Osteoblast (primary cell): ENCODE results near the gene PLCG2. TPM values are rescaled to one million over a fixed set of nuclear protein-coding genes. Genes with fewer than 3 reads are reported as not detected.
A peak's percentile ranks its signal among the peaks of the same experiment; 100 is the strongest.
"Not testable (repeated sequence)": the region's sequence is repeated elsewhere in the genome, so short reads cannot be mapped to it uniquely, and the experiment has no call there.

ENCODE experiments used
- DNase-seq: peaks from one replicate; pipeline ENCODE4 v3.0.0; 2011; ENCODE audit warnings: low spot score, mixed read lengths; ENCODE audit not compliant: insufficient read length; ENCODE audit errors: missing footprints
- H2AFZ ChIP-seq: 2 replicates; pipeline ENCODE4 v1.6.0; 2011; ENCODE audit warnings: mild to moderate bottlenecking, low read length
- H3K27ac ChIP-seq: 2 replicates; pipeline ENCODE4 v1.5.1; 2011; ENCODE audit warnings: mild to moderate bottlenecking, low read depth, low read length, moderate library complexity
- H3K27me3 ChIP-seq: 2 replicates; pipeline ENCODE4 v1.6.0; 2012; ENCODE audit warnings: mild to moderate bottlenecking, control low read depth, inconsistent platforms, low read length, moderate library complexity; ENCODE audit not compliant: insufficient read depth
- H3K36me3 ChIP-seq: 2 replicates; pipeline ENCODE4 v1.5.1; 2011; ENCODE audit warnings: mild to moderate bottlenecking, low read length, control low read depth, moderate library complexity; ENCODE audit not compliant: insufficient read depth
- H3K4me1 ChIP-seq: 2 replicates; pipeline ENCODE4 v1.5.1; 2011; ENCODE audit warnings: mild to moderate bottlenecking, low read length, control low read depth, moderate library complexity; ENCODE audit not compliant: insufficient read depth
- H3K4me2 ChIP-seq: 2 replicates; pipeline ENCODE4 v1.6.0; 2011; ENCODE audit warnings: mild to moderate bottlenecking, low read length; ENCODE audit not compliant: insufficient read depth
- H3K4me3 ChIP-seq: fragments of 200-600 bp; sonication (generic); 3 replicates; pipeline ENCODE4 v1.5.1; 2012; ENCODE audit warnings: mild to moderate bottlenecking, low read length, inconsistent platforms; ENCODE audit not compliant: insufficient read depth
- H3K79me2 ChIP-seq: 2 replicates; pipeline ENCODE4 v1.6.0; 2012; ENCODE audit warnings: mild to moderate bottlenecking, low read length, control low read depth, inconsistent platforms; ENCODE audit not compliant: insufficient read depth
- H3K9me3 ChIP-seq: 2 replicates; pipeline ENCODE4 v1.5.1; 2011; ENCODE audit warnings: low read depth, low read length, control low read depth
- H4K20me1 ChIP-seq: 2 replicates; pipeline ENCODE4 v1.6.0; 2012; ENCODE audit warnings: mild to moderate bottlenecking, low read length, control low read depth; ENCODE audit not compliant: insufficient read depth
- total RNA-seq: library from RNA; depleted of rRNA; stranded (reverse); fragments of >200 nt; gene quantifications from 2 replicates; pipeline ENCODE4 v1.2.3, GENCODE V29; 2012
- TF ChIP-seq, protein P1 (sequence below): IDR thresholded peaks from 2 replicates; pipeline ENCODE4 v1.5.1; 2011; ENCODE audit warnings: mild to moderate bottlenecking, low read depth, low read length, moderate library complexity; ENCODE audit errors: extremely low read depth

Gene PLCG2
- total RNA-seq, 1 donor = 1.1 TPM

DNA sequence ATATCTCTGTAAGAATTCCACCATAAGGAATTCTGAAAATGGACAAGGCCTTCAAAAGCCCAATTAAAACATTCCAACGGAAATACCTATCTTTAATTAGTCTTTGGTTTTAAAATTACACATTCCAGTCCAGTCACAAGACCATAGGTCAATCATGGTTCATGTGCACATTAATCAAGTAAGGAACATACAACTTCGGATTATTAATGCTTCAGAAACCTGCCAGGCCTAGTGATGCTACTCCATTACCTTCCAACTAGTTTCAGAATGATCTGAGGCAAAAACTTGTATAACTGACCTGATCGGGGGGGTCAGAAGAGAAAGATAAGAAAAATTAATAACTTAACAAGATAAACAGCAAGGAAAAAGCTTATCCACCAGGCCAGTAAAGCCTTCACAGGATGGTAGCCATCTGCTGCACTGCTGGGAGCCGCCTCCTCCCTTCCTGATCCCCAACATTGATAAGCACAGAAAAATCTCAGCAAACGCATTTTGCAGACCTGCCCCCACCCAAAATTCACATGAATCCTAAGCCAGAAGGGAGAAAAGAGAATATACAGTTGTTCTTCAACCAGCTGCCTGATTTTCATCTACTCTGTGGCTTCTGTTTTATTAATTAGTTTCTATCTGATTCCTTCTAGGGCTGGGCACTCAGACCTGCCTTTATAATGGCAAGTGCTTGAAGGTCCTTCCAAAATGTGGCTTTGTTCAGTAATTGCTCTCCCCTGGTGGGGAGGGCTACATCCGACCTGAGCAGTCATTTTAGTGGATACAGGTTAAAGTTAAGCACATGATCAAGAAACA, 226.1 kb downstream of the PLCG2 start:
- Histone ChIP-seq H3K27ac (no peak overlapping the region), H3K27me3 (no peaks in the 10 kb centered on the region), H3K79me2 (no peaks in the 10 kb centered on the region), H3K36me3 (no peaks in the 10 kb centered on the region), H2AFZ (no peak overlapping the region), H3K4me3 (no peak overlapping the region), H3K4me2 (no peak overlapping the region), H4K20me1 (no peaks in the 10 kb centered on the region), H3K9me3 (no peaks in the 10 kb centered on the region), H3K4me1 (no peaks in the 10 kb centered on the region)
- TF ChIP-seq, protein P1, sequence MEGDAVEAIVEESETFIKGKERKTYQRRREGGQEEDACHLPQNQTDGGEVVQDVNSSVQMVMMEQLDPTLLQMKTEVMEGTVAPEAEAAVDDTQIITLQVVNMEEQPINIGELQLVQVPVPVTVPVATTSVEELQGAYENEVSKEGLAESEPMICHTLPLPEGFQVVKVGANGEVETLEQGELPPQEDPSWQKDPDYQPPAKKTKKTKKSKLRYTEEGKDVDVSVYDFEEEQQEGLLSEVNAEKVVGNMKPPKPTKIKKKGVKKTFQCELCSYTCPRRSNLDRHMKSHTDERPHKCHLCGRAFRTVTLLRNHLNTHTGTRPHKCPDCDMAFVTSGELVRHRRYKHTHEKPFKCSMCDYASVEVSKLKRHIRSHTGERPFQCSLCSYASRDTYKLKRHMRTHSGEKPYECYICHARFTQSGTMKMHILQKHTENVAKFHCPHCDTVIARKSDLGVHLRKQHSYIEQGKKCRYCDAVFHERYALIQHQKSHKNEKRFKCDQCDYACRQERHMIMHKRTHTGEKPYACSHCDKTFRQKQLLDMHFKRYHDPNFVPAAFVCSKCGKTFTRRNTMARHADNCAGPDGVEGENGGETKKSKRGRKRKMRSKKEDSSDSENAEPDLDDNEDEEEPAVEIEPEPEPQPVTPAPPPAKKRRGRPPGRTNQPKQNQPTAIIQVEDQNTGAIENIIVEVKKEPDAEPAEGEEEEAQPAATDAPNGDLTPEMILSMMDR = no peak
- DNase-seq = peak; percentile 38

DNA sequence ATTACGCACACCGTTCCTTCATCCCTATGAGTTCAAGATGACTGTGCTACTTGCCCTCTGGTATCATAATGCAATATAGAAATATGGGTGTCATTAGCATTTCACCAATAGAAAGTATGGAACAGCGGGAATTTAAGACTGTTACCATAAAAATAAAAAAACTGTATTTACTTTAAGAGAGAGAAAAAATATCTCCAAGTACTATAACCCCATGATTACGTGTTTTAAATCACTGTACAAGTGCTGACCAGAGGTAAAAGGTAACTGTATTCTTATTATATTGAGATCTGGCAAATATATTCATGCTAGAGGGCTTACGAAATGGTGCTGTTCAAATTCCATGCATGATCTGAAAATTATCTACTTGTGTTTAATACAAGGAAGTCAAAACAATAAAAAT, 226.9 kb downstream of the PLCG2 start:
- Histone ChIP-seq H3K79me2 (no peaks in the 10 kb centered on the region), H3K27ac (no peak overlapping the region)
- TF ChIP-seq, protein P1 = no peak

GRCh38 chr16:82007189-82007588, 228.1 kb downstream of the PLCG2 start:
- no peaks in the 10 kb centered on the region for H3K36me3 ChIP-seq
- peaks cover 8% of the 10 kb centered on the region for H3K27me3 ChIP-seq
- no peak overlapping the region for H3K4me3 ChIP-seq
- no peaks in the 10 kb centered on the region for H3K9me3 ChIP-seq
- no peak overlapping the region for H3K27ac ChIP-seq
- H3K4me2 ChIP-seq = no peak overlapping the region
- H3K4me1 ChIP-seq = no peaks in the 10 kb centered on the region
- no peaks in the 10 kb centered on the region for H4K20me1 ChIP-seq
- H2AFZ ChIP-seq = no peak overlapping the region
- no peak for DNase-seq
- no peaks in the 10 kb centered on the region for H3K79me2 ChIP-seq
- TF ChIP-seq, protein P1 = no peak

More for the DNA sequence above, 226.9 kb downstream of the PLCG2 start:
- H3K9me3 ChIP-seq = no peaks in the 10 kb centered on the region
- no peaks in the 10 kb centered on the region for H4K20me1 ChIP-seq
- no peak overlapping the region for H3K4me2 ChIP-seq
- DNase-seq = no peak
- no peaks in the 10 kb centered on the region for H3K36me3 ChIP-seq
- no peaks in the 10 kb centered on the region for H3K4me1 ChIP-seq
- no peak overlapping the region for H2AFZ ChIP-seq
- no peak overlapping the region for H3K4me3 ChIP-seq
- H3K27me3 ChIP-seq = no peaks in the 10 kb centered on the region

DNA sequence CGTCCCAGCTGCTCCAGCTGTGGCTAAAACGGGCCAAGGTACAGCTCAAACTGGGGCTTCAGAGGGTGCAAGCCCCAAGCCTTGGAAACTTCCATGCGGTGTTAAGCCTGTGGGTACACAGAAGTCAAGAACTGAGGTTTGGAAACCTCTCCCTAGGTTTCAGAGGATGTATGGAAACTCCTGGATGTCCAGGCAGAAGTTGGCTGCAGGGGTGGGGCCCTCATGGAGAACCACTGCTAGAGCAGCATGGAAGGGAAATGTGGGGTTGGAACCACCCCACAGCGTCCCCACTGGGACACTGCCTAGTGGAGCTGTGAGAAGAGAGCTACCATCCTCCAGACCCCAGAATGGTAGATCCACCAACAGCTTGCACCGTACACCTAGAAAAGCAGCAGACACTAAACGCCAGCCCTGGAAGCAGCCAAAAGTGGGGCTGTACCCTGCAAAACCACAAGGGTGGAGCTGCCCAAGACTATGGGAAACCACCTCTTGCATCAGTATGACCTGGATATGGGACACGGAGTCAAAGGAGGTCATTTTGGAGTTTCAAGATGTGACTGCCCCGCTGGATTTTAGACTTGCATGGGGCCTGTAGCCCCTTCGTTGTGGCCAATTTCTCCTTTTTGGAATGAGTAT, 230.0 kb downstream of the PLCG2 start:
- TF ChIP-seq, protein P1 = no peak
- H3K79me2 ChIP-seq = no peaks in the 10 kb centered on the region
- H3K4me1 ChIP-seq = no peaks in the 10 kb centered on the region
- no peaks in the 10 kb centered on the region for H3K36me3 ChIP-seq
- no peak overlapping the region for H3K4me2 ChIP-seq
- no peak for DNase-seq
- no peaks in the 10 kb centered on the region for H4K20me1 ChIP-seq
- no peak overlapping the region for H3K27ac ChIP-seq
- no peak overlapping the region for H3K4me3 ChIP-seq
- no peak overlapping the region for H2AFZ ChIP-seq
- H3K9me3 ChIP-seq = no peaks in the 10 kb centered on the region
- peaks cover 8% of the 10 kb centered on the region for H3K27me3 ChIP-seq

DNA sequence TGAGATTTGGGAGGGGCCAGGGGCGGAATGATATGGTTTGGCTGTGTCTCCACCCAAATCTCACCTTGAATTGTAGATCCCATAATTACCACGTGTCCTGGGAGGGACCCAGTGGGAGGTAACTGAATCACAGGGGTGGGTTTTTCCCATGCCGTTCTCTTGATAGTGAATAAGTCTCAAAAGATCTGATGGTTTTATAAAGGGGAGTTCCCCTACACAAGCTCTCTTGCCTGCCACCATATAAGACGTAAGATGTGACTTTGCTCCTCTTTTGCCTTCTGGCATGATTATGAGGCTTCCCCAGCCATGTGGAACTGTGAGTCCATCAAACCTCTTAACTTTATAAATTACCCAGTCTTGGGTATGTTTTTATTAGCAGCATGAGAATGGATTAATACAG, 230.7 kb downstream of the PLCG2 start:
- H3K79me2 ChIP-seq, H3K27ac ChIP-seq, DNase-seq, H3K4me2 ChIP-seq, H3K4me1 ChIP-seq, H3K36me3 ChIP-seq, H4K20me1 ChIP-seq, H2AFZ ChIP-seq, H3K9me3 ChIP-seq, H3K27me3 ChIP-seq, H3K4me3 ChIP-seq: not testable (repeated sequence)
